Right lobe of liver (tissue), 6 donors: ENCODE data around the gene OPA3. TPM values are rescaled to one million over a fixed set of nuclear protein-coding genes. Genes with fewer than 3 reads are reported as not detected.

Experiments used
- ATAC-seq, 4 donors: fragments of 200-7000 bp; cut with Tn5 transposase; one replicate each; pipeline ENCODE4 v1.9.1; 2020; ENCODE audit warnings: mild to moderate bottlenecking in 4 of 4, moderate library complexity in 4 of 4
- DNase-seq, 3 donors: peaks; one replicate each; pipeline ENCODE4 v3.0.0-alpha.2; 2020
- H3K27ac ChIP-seq, 3 donors: fragments of 200-600 bp; one replicate each; pipeline ENCODE4 v1.8.0; 2022
- H3K27me3 ChIP-seq, 2 donors: fragments of 200-600 bp; one replicate each; pipeline ENCODE4 v1.8.0; 2022
- H3K36me3 ChIP-seq, 4 donors: fragments of 200-600 bp; sonication (generic) in 1 of 4; one replicate each; pipeline versions ENCODE4 v1.5.1 to v1.8.0; 2017 to 2022; ENCODE audit warnings: control low read depth in 1 of 4
- H3K4me1 ChIP-seq, 4 donors: fragments of 200-600 bp; sonication (generic) in 1 of 4; one replicate each; pipeline versions ENCODE4 v1.5.1 to v1.8.0; 2017 to 2022; ENCODE audit warnings: control low read depth in 1 of 4
- H3K4me3 ChIP-seq, 3 donors: fragments of 200-600 bp; one replicate each; pipeline ENCODE4 v1.8.0; 2022
- H3K9me3 ChIP-seq, 4 donors: fragments of 200-600 bp; sonication (generic) in 1 of 4; one replicate each; pipeline versions ENCODE4 v1.5.1 to v1.8.0; 2017 to 2022; ENCODE audit warnings: control low read depth in 1 of 4
- POLR2A ChIP-seq: fragments of 450-650 bp; IDR thresholded peaks from one replicate; pipeline ENCODE4 v1.6.1; 2017; ENCODE audit warnings: antibody characterized with exemption, mild to moderate bottlenecking
- WGBS: methylation state at CpG from one replicate; pipeline ENCODE4 v1.1.6; 2018; ENCODE audit warnings: low coverage, low lambda C conversion rate; ENCODE audit not compliant: insufficient coverage; ENCODE audit errors: missing lambda C conversion rate; 5-methylcytosine and 5-hydroxymethylcytosine counted together
- intact Hi-C, 2 donors: fragments of 100-400 bp; cut with DNase I; formaldehyde crosslinking; loops; one replicate each; pipeline versions ENCODE4 v1.11.2 to v1.14.1; 2022
- total RNA-seq, 6 experiments: library from RNA; depleted of rRNA in 2 of 6; stranded (reverse); fragments of >200 nt in 2 of 6; fragmentation: NEBNext Ultra II Directional in 3 of 6; extraction: Animal tissue kit (Norgen Biotek cat#: 25700) in 3 of 6; gene quantifications; one replicate each; pipeline versions ENCODE4 v1.1.0 to v1.2.4, GENCODE V29; 2016 to 2023
- TF ChIP-seq, protein P1 (sequence below), 4 donors: fragments of 200-600 bp in 3 of 4; fragments of 450-650 bp in 1 of 4; IDR thresholded peaks; one replicate each; pipeline versions ENCODE4 v1.5.1 to v1.8.0; 2016 to 2022; ENCODE audit warnings: antibody characterized with exemption in 4 of 4, mild to moderate bottlenecking in 2 of 4
- donor health status: DM: no; HTN: yes; CAD: no.
- donor health status: DM: no; HTN: no; CAD: no.
- donor health status: DM: no; HTN: no; CAD: no.
- donor health status: DM: no; HTN: yes; CAD: no.
- donor health status: DM: no; HTN: yes; CAD: no.

OPA3 gene
- total RNA-seq, 6 experiments from 2014 or later, result 6.7 to 18.1 (median 8.1) TPM

DNA sequence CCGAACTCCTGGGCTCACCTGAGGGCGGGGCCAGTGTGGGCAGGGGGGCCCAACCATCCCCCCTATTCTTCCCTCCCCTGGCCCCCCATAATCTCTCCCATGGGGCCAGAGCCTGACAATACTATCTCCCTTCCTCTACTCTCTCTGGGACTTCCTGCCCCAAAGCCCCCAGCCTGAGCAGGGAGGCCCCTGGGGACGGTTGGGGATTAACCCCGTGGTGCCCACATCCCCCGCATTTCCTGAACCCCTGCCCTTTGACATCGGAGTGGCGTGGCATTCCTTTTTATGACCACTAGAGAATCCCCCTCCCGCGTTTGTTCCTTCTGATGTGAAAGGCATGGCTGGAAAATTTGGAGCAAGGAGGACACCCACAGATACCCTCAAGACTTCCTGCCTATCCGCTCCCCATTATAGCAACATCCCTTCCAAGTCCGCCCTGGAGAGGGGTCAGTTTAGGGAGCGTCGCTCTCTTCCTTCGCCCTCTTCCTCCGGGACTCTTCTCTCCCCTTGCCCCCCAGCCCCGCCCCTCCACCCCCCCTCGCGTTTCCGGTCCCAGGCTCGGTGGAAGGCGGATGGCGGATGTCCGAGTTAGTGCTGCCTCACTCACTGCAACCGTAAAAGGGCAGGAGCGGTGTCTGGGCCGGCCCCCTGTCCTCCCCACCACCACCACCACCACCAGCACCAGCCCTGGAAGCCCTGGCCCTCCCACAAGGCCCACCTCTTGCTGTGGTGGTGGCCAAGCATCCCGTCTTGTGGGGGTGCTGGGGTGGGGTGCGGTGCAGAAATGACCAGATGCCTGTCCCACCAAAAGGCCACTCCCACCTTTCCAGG, 75.5 kb downstream of the OPA3 start:
- Histone ChIP-seq H3K9me3 (no peaks in the 10 kb centered on the region), H3K36me3 (no peaks in the 10 kb centered on the region), H3K4me3 (peak overlapping the region; percentile 99 to 100 (median 100)), H3K27me3 (no peaks in the 10 kb centered on the region), H3K27ac (peak overlapping the region; percentile 85 to 92 (median 90)), H3K4me1 (peaks cover 0 to 20% (median 10%) of the 10 kb centered on the region in 4 donors)
- under 1% methylated on average over 19 of the region's 28 CpGs for WGBS
- intact Hi-C loops, result no loop called here
- peak; percentile 76 to 82 (median 80) for DNase-seq
- peak; percentile 21 to 57 (median 42) for ATAC-seq
- TF ChIP-seq, protein P1, sequence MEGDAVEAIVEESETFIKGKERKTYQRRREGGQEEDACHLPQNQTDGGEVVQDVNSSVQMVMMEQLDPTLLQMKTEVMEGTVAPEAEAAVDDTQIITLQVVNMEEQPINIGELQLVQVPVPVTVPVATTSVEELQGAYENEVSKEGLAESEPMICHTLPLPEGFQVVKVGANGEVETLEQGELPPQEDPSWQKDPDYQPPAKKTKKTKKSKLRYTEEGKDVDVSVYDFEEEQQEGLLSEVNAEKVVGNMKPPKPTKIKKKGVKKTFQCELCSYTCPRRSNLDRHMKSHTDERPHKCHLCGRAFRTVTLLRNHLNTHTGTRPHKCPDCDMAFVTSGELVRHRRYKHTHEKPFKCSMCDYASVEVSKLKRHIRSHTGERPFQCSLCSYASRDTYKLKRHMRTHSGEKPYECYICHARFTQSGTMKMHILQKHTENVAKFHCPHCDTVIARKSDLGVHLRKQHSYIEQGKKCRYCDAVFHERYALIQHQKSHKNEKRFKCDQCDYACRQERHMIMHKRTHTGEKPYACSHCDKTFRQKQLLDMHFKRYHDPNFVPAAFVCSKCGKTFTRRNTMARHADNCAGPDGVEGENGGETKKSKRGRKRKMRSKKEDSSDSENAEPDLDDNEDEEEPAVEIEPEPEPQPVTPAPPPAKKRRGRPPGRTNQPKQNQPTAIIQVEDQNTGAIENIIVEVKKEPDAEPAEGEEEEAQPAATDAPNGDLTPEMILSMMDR (IDR thresholded peaks at IDR 0.05), result peak in 1 of 4 donors; percentile 12
- no peak for TF ChIP-seq POLR2A

DNA sequence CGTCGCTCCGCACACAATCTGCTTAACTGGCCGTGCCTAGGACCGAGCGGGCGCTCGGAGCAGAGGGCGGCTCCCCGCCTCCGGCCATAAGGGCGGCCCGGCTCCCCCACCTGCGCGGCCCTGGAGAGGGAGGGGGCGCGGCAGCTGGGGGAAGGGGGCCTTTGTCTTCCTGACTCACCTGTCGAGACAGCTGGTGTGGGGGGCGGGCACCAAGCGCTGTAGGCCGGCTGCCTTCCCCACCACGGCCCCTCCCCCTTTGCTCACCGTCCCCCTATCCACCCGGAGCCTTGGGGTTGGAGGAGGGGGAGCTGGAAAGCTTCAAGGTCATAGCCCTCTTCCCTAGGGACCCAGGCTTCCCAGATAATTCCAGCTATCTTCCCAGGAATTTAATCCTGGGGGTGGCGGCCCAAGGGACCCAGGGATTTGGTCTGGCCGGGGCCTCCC, 76.2 kb downstream of the OPA3 start:
- ATAC-seq (peak in 3 of 4 donors; percentile 2 to 5 (median 3)), DNase-seq (peak in 2 of 3 donors; percentile 72 to 75)
- TF ChIP-seq, protein P1 (IDR thresholded peaks at IDR 0.05), result no peak
- no peak for TF ChIP-seq POLR2A
- Histone ChIP-seq H3K36me3 (no peaks in the 10 kb centered on the region), H3K4me3 (peak overlapping the region; percentile 99 to 100 (median 100)), H3K27me3 (no peaks in the 10 kb centered on the region), H3K27ac (peak overlapping the region; percentile 85 to 92 (median 90)), H3K9me3 (no peaks in the 10 kb centered on the region), H3K4me1 (peaks cover 0 to 15% (median 7%) of the 10 kb centered on the region in 4 donors)
- intact Hi-C loops, result no loop called here
- WGBS, result 0% methylated on average over 1 of the region's 26 CpGs

DNA sequence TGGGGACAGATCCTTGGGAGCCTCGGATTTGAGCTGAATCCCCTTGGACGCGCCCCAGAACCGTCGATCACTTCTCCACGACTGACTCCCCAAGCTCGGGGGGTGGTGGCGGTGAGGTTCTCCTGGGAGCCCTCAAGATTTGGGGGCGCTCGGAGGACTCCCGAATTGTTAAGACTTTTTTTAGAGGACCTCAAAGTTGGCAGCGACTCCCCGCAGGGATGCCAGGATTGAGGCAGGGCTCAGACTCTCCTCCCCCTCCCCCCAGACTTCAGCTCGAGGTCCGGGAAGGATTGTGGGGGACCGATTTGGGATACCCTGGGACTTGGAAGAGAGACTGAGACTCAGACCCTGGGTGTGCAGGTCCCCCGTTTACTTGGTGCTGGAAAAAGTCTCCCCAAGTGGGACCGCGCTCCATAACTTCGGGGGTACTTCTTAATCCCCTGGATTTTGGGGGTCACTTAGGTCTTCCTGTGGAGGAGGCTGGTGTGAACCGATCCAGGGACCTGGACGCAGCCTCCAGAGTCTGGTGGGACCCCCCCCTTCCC, 76.7 kb downstream of the OPA3 start:
- no peaks in the 10 kb centered on the region for H3K27me3 ChIP-seq
- WGBS, result 5% methylated on average over 3 of the region's 22 CpGs
- intact Hi-C loops, result no loop called here
- no peak for ATAC-seq
- peak overlapping the region; percentile 99 to 100 (median 100) for H3K4me3 ChIP-seq
- peaks cover 0 to 15% (median 7%) of the 10 kb centered on the region in 4 donors for H3K4me1 ChIP-seq
- H3K27ac ChIP-seq, result peak overlapping the region; percentile 85 to 92 (median 90)
- no peaks in the 10 kb centered on the region for H3K36me3 ChIP-seq
- DNase-seq, result peak in 1 of 3 donors; percentile 69
- TF ChIP-seq, protein P1 (IDR thresholded peaks at IDR 0.05), result no peak
- TF ChIP-seq POLR2A, result no peak
- H3K9me3 ChIP-seq, result no peaks in the 10 kb centered on the region

DNA sequence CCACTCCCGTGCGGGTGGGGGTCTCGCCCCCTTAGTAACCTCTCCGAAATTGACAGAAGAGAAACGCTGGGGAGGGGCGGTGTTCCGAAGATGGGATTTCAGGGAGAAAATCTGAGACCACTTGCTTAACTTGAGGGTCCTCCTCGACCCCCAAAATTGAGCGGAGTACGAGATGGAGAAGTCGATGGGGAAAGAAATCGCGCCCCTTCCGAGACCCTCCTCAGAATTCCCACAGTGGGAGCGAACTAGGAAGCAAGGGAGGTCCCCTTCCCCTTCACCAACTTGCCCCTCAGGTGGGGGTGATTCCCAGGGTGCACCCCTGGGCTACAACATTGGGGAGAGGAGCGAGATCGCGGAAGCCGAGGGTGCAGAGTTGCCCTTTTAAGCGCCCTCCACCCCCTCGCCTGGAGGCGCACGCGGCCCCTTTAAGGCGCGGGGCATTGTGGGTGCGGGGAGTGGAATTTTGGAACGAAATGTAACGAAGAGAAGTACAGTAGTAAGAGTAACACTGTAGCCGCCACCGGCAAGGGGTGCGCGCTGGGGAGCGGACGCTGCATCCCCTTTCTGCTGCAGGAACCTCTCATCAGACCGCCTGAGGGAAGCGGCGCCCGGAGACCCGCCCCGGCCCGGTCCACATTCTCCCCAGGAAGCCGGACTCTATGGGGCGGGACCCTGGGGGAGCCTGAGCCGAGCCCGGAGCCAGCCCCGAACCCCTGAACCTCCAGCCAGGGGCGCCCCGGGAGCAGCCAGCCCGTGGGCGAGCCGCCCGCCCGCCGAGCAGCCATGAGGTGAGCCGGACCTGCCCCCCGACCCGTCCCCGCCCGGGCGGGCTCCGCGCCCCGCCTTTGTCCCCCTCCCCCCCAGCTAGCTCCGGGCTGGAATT, 77.4 kb downstream of the OPA3 start, which contains the start of gene VASP:
TSS of gene VASP (plus strand) at position 491 of the 883 bp plus-strand sequence. CDS start at position 784, 293 bp downstream.
- WGBS, result 1% methylated on average over 27 of the region's 65 CpGs
- Histone ChIP-seq H3K27ac (peak within 1 kb of the TSS; percentile 85 to 92 (median 90)), H3K9me3 (no peaks in the 10 kb centered on the region), H3K36me3 (no peaks in the 10 kb centered on the region), H3K4me1 (peaks cover 0 to 15% (median 7%) of the 10 kb centered on the region in 4 donors), H3K27me3 (no peaks in the 10 kb centered on the region), H3K4me3 (peak within 1 kb of the TSS; percentile 99 to 100 (median 100))
- ATAC-seq (peak; percentile 61 to 72 (median 70)), DNase-seq (peak; percentile 90 to 94 (median 91))
- intact Hi-C loops, result no loop called here
- TF ChIP-seq POLR2A, result peak; percentile 98
- TF ChIP-seq, protein P1 (IDR thresholded peaks at IDR 0.05), result peak in 1 of 4 donors; percentile 3
